Measurements from ENCODE around the gene CHMP2B.

DNA sequence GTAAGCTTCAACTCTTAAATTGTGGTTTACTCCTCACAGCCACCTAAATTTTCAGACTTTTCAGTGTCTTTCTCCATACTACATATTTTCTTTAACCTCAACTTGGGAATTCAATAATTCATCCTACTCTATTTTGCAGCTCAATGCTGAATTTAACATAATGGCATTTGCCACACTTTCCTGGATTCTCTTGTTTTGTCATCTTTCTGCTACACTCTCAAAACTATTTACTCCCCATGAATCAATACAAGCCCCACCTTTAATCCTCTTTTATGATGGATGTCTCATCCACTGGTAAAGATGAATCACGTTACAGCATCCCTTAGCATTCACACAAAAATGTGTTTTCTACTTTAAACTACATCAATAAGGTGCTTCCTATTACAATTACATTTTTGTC lies 19.6 kb upstream of the CHMP2B start:
- TF ChIP-seq POLR2AphosphoS5 (IDR thresholded peaks at IDR 0.05; ENCODE audit: low read depth, low read length) = no peak
- no peak for TF ChIP-seq POLR2A (IDR thresholded peaks at IDR 0.05; ENCODE audit: low read depth, low read length)
- no peak for TF ChIP-seq TAF1 (IDR thresholded peaks at IDR 0.05; ENCODE audit: borderline replicate concordance, low read depth, low read length)
